Duodenal mucosa (tissue), 2 donors: ENCODE data around the gene LRP1.

ENCODE experiments used
- H3K27ac ChIP-seq: one replicate; pipeline ENCODE4 v1.7.0; 2013; ENCODE audit warnings: low read depth, low read length
- H3K27me3 ChIP-seq, 2 donors: one replicate each; pipeline ENCODE4 v1.7.0; 2013; ENCODE audit warnings: low read length in 2 of 2, control low read depth in 1 of 2; ENCODE audit not compliant: insufficient read depth in 2 of 2, control insufficient read depth in 1 of 2
- H3K36me3 ChIP-seq, 2 donors: one replicate each; pipeline ENCODE4 v1.7.0; 2013; ENCODE audit warnings: low read length in 2 of 2, control low read depth in 1 of 2; ENCODE audit not compliant: insufficient read depth in 2 of 2, control insufficient read depth in 1 of 2
- H3K4me1 ChIP-seq, 2 donors: one replicate each; pipeline ENCODE4 v1.7.0; 2013; ENCODE audit warnings: low read length in 2 of 2, control low read depth in 1 of 2; ENCODE audit not compliant: insufficient read depth in 2 of 2, control insufficient read depth in 1 of 2
- H3K4me3 ChIP-seq, 2 donors: one replicate each; pipeline ENCODE4 v1.7.0; 2013; ENCODE audit warnings: low read length in 2 of 2, low read depth in 1 of 2
- H3K9ac ChIP-seq, 2 donors: one replicate each; pipeline ENCODE4 v1.7.0; 2013; ENCODE audit warnings: low read length in 2 of 2, low read depth in 1 of 2
- H3K9me3 ChIP-seq, 2 donors: one replicate each; pipeline ENCODE4 v1.7.0; 2013; ENCODE audit warnings: low read length in 2 of 2, control low read depth in 1 of 2; ENCODE audit not compliant: control insufficient read depth in 1 of 2

LRP1 gene

DNA sequence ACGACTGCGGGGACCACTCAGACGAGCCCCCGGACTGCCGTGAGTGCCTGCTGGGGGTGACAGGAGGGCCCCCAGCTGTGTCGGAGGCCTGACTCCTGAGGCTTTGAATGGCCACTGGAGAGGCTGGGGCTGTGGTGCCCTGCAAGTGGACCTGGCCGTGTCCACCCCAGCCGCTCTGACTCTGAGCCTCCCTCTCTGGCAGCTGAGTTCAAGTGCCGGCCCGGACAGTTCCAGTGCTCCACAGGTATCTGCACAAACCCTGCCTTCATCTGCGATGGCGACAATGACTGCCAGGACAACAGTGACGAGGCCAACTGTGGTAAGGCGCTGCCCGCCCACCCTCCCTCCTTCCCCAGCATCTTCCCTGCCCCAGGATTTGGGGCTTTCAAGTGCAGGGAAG is 72.2 kb downstream of the LRP1 start:
- no peaks in the 10 kb centered on the region for H3K4me1 ChIP-seq
- no peak overlapping the region for H3K9ac ChIP-seq
- no peaks in the 10 kb centered on the region for H3K9me3 ChIP-seq
- peaks cover 54 to 96% of the 10 kb centered on the region in 2 donors for H3K36me3 ChIP-seq
- H3K4me3 ChIP-seq: no peak overlapping the region
- H3K27me3 ChIP-seq: no peaks in the 10 kb centered on the region
- no peak overlapping the region for H3K27ac ChIP-seq

DNA sequence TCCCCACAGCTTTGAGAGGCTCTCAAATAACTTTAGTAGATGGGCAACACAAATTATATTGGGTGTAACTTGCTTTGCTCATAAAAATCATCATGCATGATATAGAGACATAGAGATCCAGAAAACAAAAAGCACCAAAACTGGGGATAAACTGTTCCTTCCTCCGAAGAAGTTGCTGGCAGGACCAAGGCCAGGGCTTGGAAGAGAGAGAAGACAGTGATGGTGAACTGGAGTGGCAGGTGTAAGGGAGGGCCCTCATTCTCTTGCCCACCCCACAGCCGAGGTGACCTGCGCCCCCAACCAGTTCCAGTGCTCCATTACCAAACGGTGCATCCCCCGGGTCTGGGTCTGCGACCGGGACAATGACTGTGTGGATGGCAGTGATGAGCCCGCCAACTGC is 72.9 kb downstream of the LRP1 start:
- no peak overlapping the region for H3K4me3 ChIP-seq
- H3K9me3 ChIP-seq: no peaks in the 10 kb centered on the region
- H3K27ac ChIP-seq: no peak overlapping the region
- H3K4me1 ChIP-seq: no peaks in the 10 kb centered on the region
- peaks cover 54 to 96% of the 10 kb centered on the region in 2 donors for H3K36me3 ChIP-seq
- no peak overlapping the region for H3K9ac ChIP-seq
- H3K27me3 ChIP-seq: no peaks in the 10 kb centered on the region

GRCh38 chr12:57201631-57202030 is 73.3 kb downstream of the LRP1 start:
- H3K9me3 ChIP-seq: no peaks in the 10 kb centered on the region
- no peak overlapping the region for H3K4me3 ChIP-seq
- no peaks in the 10 kb centered on the region for H3K27me3 ChIP-seq
- no peaks in the 10 kb centered on the region for H3K4me1 ChIP-seq
- no peak overlapping the region for H3K9ac ChIP-seq
- peaks cover 49 to 96% of the 10 kb centered on the region in 2 donors for H3K36me3 ChIP-seq
- H3K27ac ChIP-seq: no peak overlapping the region

- Histone ChIP-seq H3K36me3 (peaks cover 49 to 90% of the 10 kb centered on the region in 2 donors), H3K27me3 (no peaks in the 10 kb centered on the region), H3K9ac (no peak overlapping the region), H3K4me3 (no peak overlapping the region), H3K4me1 (no peaks in the 10 kb centered on the region), H3K9me3 (no peaks in the 10 kb centered on the region), H3K27ac (no peak overlapping the region)
These were observed 74.0 kb downstream of the LRP1 start for GRCh38 chr12:57202321-57202720.

- H3K4me1 ChIP-seq: no peaks in the 10 kb centered on the region
- H3K27ac ChIP-seq: no peak overlapping the region
- H3K9ac ChIP-seq: no peak overlapping the region
- peaks cover 52 to 88% of the 10 kb centered on the region in 2 donors for H3K36me3 ChIP-seq
- no peak overlapping the region for H3K4me3 ChIP-seq
- no peaks in the 10 kb centered on the region for H3K27me3 ChIP-seq
- no peaks in the 10 kb centered on the region for H3K9me3 ChIP-seq
These were observed 74.9 kb downstream of the LRP1 start for GRCh38 chr12:57203201-57203600.

GRCh38 chr12:57203791-57204190 is 75.5 kb downstream of the LRP1 start:
- Histone ChIP-seq H3K27ac (no peak overlapping the region), H3K4me1 (no peaks in the 10 kb centered on the region), H3K36me3 (peaks cover 49 to 88% of the 10 kb centered on the region in 2 donors), H3K4me3 (no peak overlapping the region), H3K9ac (no peak overlapping the region), H3K27me3 (no peaks in the 10 kb centered on the region), H3K9me3 (no peaks in the 10 kb centered on the region)

DNA sequence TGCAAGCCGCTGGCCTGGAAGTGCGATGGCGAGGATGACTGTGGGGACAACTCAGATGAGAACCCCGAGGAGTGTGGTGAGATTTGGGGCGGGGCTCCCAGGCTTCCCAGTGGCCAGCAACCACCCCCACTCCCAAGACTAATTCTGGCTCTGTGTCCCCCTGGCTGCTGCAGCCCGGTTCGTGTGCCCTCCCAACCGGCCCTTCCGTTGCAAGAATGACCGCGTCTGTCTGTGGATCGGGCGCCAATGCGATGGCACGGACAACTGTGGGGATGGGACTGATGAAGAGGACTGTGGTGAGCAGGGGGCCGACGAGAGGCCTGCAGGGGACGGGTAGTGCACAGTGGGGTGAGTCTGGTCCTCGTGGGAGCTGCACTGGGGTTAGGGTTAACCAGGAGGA is 76.2 kb downstream of the LRP1 start:
- Histone ChIP-seq H3K4me1 (no peaks in the 10 kb centered on the region), H3K27me3 (no peaks in the 10 kb centered on the region), H3K36me3 (peaks cover 48 to 89% of the 10 kb centered on the region in 2 donors), H3K9ac (no peak overlapping the region), H3K9me3 (no peaks in the 10 kb centered on the region), H3K4me3 (no peak overlapping the region), H3K27ac (no peak overlapping the region)

DNA sequence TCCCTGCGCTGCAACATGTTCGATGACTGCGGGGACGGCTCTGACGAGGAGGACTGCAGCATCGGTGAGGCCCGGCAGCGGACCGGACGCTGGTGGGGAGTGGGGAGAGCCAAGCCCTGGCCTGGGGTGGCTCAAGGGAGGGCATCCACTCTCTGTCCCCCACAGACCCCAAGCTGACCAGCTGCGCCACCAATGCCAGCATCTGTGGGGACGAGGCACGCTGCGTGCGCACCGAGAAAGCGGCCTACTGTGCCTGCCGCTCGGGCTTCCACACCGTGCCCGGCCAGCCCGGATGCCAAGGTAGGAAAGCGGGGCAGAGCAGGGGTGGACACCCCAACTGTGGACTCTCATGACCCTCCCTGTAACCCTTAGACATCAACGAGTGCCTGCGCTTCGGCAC is 76.9 kb downstream of the LRP1 start:
- Histone ChIP-seq H3K27me3 (no peaks in the 10 kb centered on the region), H3K4me1 (no peaks in the 10 kb centered on the region), H3K9me3 (no peaks in the 10 kb centered on the region), H3K27ac (no peak overlapping the region), H3K4me3 (no peak overlapping the region), H3K36me3 (peaks cover 46 to 90% of the 10 kb centered on the region in 2 donors), H3K9ac (no peak overlapping the region)

- H3K36me3 ChIP-seq: peaks cover 45 to 91% of the 10 kb centered on the region in 2 donors
- no peaks in the 10 kb centered on the region for H3K27me3 ChIP-seq
- no peak overlapping the region for H3K9ac ChIP-seq
- H3K4me3 ChIP-seq: no peak overlapping the region
- H3K4me1 ChIP-seq: no peaks in the 10 kb centered on the region
- no peak overlapping the region for H3K27ac ChIP-seq
- no peaks in the 10 kb centered on the region for H3K9me3 ChIP-seq
These were observed 77.6 kb downstream of the LRP1 start for GRCh38 chr12:57205931-57206330.

- Histone ChIP-seq H3K4me1 (no peaks in the 10 kb centered on the region), H3K27me3 (no peaks in the 10 kb centered on the region), H3K9ac (no peak overlapping the region), H3K27ac (no peak overlapping the region), H3K36me3 (peaks cover 36 to 85% of the 10 kb centered on the region in 2 donors), H3K9me3 (no peaks in the 10 kb centered on the region), H3K4me3 (no peak overlapping the region)
These were observed 79.7 kb downstream of the LRP1 start for GRCh38 chr12:57207731-57208630.
